WTC11 (cell line): Measurements from ENCODE around the gene CHST11. TPM values are rescaled to one million over a fixed set of nuclear protein-coding genes. Genes with fewer than 3 reads are reported as not detected.

Experiments
- ATAC-seq: fragments of 200-7000 bp; cut with Tn5 transposase; 2 replicates; pipeline ENCODE4 v1.10.0; 2021; ENCODE audit warnings: mild to moderate bottlenecking, moderate library complexity
- CTCF ChIA-PET: fragments of 300-600 bp; sonication (Branson Sonifier 250); formaldehyde crosslinking; loops from one replicate; lab custom pipeline; 2021; ENCODE audit warnings: antibody characterized with exemption; lab: Charles Lee
- POLR2A ChIA-PET: fragments of 350-600 bp; sonication (Branson Sonifier 250); formaldehyde crosslinking; loops from one replicate; lab custom pipeline; 2021; ENCODE audit warnings: antibody characterized with exemption; lab: Charles Lee
- DNase-seq: peaks from one replicate; pipeline ENCODE4 v3.0.0; 2021; ENCODE audit warnings: low spot score
- H3K27ac Mint-ChIP-seq: 2 replicates; pipeline ENCODE4 v1.8.0; 2021; ENCODE audit warnings: mixed read lengths
- H3K27me3 Mint-ChIP-seq: 2 replicates; pipeline ENCODE4 v1.8.0; 2021; ENCODE audit warnings: low read depth, mild to moderate bottlenecking, moderate library complexity, mixed read lengths
- H3K36me3 Mint-ChIP-seq: 2 replicates; pipeline ENCODE4 v1.8.0; 2021; ENCODE audit warnings: mixed read lengths
- H3K4me1 Mint-ChIP-seq: 2 replicates; pipeline ENCODE4 v1.8.0; 2022; ENCODE audit warnings: mixed read lengths
- H3K4me3 Mint-ChIP-seq: 2 replicates; pipeline ENCODE4 v1.8.0; 2021; ENCODE audit warnings: mild to moderate bottlenecking, moderate library complexity, mixed read lengths
- H3K9me3 Mint-ChIP-seq: 2 replicates; pipeline ENCODE4 v1.8.0; 2021; ENCODE audit warnings: mixed read lengths
- ARID4B ChIP-seq: sonication (generic); formaldehyde crosslinking; IDR thresholded peaks from 2 replicates; pipeline ENCODE4 v1.8.0; 2023; ENCODE audit warnings: missing genetic modification reagents, mild to moderate bottlenecking, borderline replicate concordance
- ATF6 ChIP-seq: sonication (generic); formaldehyde crosslinking; IDR thresholded peaks from 2 replicates; pipeline ENCODE4 v1.8.1; 2023; ENCODE audit warnings: mild to moderate bottlenecking, missing genetic modification reagents
- CBFB ChIP-seq: sonication (generic); formaldehyde crosslinking; IDR thresholded peaks from 2 replicates; pipeline ENCODE4 v1.8.1; 2022; ENCODE audit warnings: mild to moderate bottlenecking, low read depth, missing genetic modification reagents
- CREM ChIP-seq: sonication (generic); formaldehyde crosslinking; IDR thresholded peaks from 2 replicates; pipeline ENCODE4 v1.8.1; 2022; ENCODE audit warnings: mild to moderate bottlenecking, missing genetic modification reagents, moderate library complexity
- EMX1 ChIP-seq: fragments of 250-450 bp; sonication (Bioruptor Pico); IDR thresholded peaks from 2 replicates; pipeline ENCODE4 v1.8.0; 2021; ENCODE audit warnings: mild to moderate bottlenecking
- GTF2I ChIP-seq: fragments of 250-450 bp; sonication (Bioruptor Pico); conservative IDR thresholded peaks from 2 replicates; pipeline ENCODE4 v1.4.0; 2021; ENCODE audit warnings: mild to moderate bottlenecking
- RELA ChIP-seq: sonication (generic); formaldehyde crosslinking; IDR thresholded peaks from 2 replicates; pipeline ENCODE4 v1.8.1; 2022; ENCODE audit warnings: missing genetic modification reagents, mild to moderate bottlenecking, borderline replicate concordance
- RORB ChIP-seq: fragments of 250-450 bp; sonication (Bioruptor Pico); IDR thresholded peaks from 2 replicates; pipeline ENCODE4 v1.9.0; 2021; ENCODE audit warnings: mild to moderate bottlenecking
- TEAD1 ChIP-seq: sonication (generic); formaldehyde crosslinking; IDR thresholded peaks from 2 replicates; pipeline ENCODE4 v1.8.0; 2022; ENCODE audit warnings: mild to moderate bottlenecking, missing genetic modification reagents
- ZNF416 ChIP-seq: fragments of 250-450 bp; sonication (Bioruptor Pico); IDR thresholded peaks from 2 replicates; pipeline ENCODE4 v1.9.0; 2021; ENCODE audit warnings: mild to moderate bottlenecking, inconsistent platforms
- ZNF532 ChIP-seq: fragments of 250-450 bp; sonication (Bioruptor Pico); IDR thresholded peaks from 2 replicates; pipeline ENCODE4 v1.9.0; 2021; ENCODE audit warnings: mild to moderate bottlenecking, borderline replicate concordance
- ZNF671 ChIP-seq: fragments of 250-450 bp; sonication (Bioruptor Pico); IDR thresholded peaks from 2 replicates; pipeline ENCODE4 v1.8.0; 2021; ENCODE audit warnings: mild to moderate bottlenecking
- total RNA-seq: library from RNA; stranded (reverse); gene quantifications from 3 replicates; pipeline ENCODE4 v1.2.3, GENCODE V29; 2021
- TF ChIP-seq, protein P1 (sequence below): sonication (generic); formaldehyde crosslinking; IDR thresholded peaks from 2 replicates; pipeline ENCODE4 v1.8.0; 2023; ENCODE audit warnings: missing genetic modification reagents
- TF ChIP-seq, protein P2 (sequence below): sonication (generic); formaldehyde crosslinking; IDR thresholded peaks from 2 replicates; pipeline ENCODE4 v1.8.0; 2022; ENCODE audit warnings: mild to moderate bottlenecking, missing genetic modification reagents
- TF ChIP-seq, protein P3 (sequence below): fragments of 250-450 bp; sonication (Bioruptor Pico); IDR thresholded peaks from 2 replicates; pipeline ENCODE4 v1.9.0; 2021; ENCODE audit warnings: mild to moderate bottlenecking

The CHST11 gene
- total RNA-seq, 1 experiment from 2014 or later, result 24.2 TPM

- TF ChIP-seq, protein P1, sequence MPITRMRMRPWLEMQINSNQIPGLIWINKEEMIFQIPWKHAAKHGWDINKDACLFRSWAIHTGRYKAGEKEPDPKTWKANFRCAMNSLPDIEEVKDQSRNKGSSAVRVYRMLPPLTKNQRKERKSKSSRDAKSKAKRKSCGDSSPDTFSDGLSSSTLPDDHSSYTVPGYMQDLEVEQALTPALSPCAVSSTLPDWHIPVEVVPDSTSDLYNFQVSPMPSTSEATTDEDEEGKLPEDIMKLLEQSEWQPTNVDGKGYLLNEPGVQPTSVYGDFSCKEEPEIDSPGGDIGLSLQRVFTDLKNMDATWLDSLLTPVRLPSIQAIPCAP (CRISPR knock-in tag), result no peak
- no peak for TF ChIP-seq RORB (CRISPR knock-in tag)
- no peak for TF ChIP-seq EMX1 (CRISPR knock-in tag)
Measured at GRCh38 chr12:104549815-104550480, 93.2 kb downstream of the CHST11 start (continued).

GRCh38 chr12:104551313-104551931 lies 94.7 kb downstream of the CHST11 start:
- H3K9me3 Mint-ChIP-seq, result peaks cover 23% of the 10 kb centered on the region
- no peaks in the 10 kb centered on the region for H3K27me3 Mint-ChIP-seq
- ChIA-PET POLR2A (no interaction called here), CTCF (no interaction called here)
- H3K27ac Mint-ChIP-seq, result no peak overlapping the region
- peaks cover 14% of the 10 kb centered on the region for H3K4me1 Mint-ChIP-seq
- DNase-seq (no peak), ATAC-seq (no peak)
- peaks cover 14% of the 10 kb centered on the region for H3K36me3 Mint-ChIP-seq
- TF ChIP-seq ZNF416 (CRISPR knock-in tag), result no peak
- no peak for TF ChIP-seq TEAD1 (CRISPR knock-in tag)
- no peak for TF ChIP-seq ATF6 (CRISPR knock-in tag)
- TF ChIP-seq, protein P2, sequence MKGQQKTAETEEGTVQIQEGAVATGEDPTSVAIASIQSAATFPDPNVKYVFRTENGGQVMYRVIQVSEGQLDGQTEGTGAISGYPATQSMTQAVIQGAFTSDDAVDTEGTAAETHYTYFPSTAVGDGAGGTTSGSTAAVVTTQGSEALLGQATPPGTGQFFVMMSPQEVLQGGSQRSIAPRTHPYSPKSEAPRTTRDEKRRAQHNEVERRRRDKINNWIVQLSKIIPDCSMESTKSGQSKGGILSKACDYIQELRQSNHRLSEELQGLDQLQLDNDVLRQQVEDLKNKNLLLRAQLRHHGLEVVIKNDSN (CRISPR knock-in tag), result no peak
- no peak for TF ChIP-seq ZNF671
- no peak for TF ChIP-seq ARID4B (CRISPR knock-in tag)
- no peak for TF ChIP-seq RELA (CRISPR knock-in tag)
- TF ChIP-seq GTF2I, result no peak
- TF ChIP-seq, protein P3, sequence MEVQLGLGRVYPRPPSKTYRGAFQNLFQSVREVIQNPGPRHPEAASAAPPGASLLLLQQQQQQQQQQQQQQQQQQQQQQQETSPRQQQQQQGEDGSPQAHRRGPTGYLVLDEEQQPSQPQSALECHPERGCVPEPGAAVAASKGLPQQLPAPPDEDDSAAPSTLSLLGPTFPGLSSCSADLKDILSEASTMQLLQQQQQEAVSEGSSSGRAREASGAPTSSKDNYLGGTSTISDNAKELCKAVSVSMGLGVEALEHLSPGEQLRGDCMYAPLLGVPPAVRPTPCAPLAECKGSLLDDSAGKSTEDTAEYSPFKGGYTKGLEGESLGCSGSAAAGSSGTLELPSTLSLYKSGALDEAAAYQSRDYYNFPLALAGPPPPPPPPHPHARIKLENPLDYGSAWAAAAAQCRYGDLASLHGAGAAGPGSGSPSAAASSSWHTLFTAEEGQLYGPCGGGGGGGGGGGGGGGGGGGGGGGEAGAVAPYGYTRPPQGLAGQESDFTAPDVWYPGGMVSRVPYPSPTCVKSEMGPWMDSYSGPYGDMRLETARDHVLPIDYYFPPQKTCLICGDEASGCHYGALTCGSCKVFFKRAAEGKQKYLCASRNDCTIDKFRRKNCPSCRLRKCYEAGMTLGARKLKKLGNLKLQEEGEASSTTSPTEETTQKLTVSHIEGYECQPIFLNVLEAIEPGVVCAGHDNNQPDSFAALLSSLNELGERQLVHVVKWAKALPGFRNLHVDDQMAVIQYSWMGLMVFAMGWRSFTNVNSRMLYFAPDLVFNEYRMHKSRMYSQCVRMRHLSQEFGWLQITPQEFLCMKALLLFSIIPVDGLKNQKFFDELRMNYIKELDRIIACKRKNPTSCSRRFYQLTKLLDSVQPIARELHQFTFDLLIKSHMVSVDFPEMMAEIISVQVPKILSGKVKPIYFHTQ (CRISPR knock-in tag), result no peak
- no peak for TF ChIP-seq ZNF532 (CRISPR knock-in tag)
- no peak for TF ChIP-seq RORB (CRISPR knock-in tag)
- no peak for TF ChIP-seq CBFB (CRISPR knock-in tag)
- no peak for TF ChIP-seq CREM
- TF ChIP-seq, all 79 proteins: peak for 0
- no peak overlapping the region for H3K4me3 Mint-ChIP-seq
